Right ventricle myocardium superior (tissue), 1 donor: ENCODE measurements around the gene IDE. TPM values are rescaled to one million over a fixed set of nuclear protein-coding genes. Genes with fewer than 3 reads are reported as not detected.
"Not testable (repeated sequence)": the region's sequence is repeated elsewhere in the genome, so short reads cannot be mapped to it uniquely, and the experiment has no call there.

Experiments used
- ATAC-seq: fragments of 200-7000 bp; cut with Tn5 transposase; one replicate; pipeline ENCODE4 v1.9.1; 2020; ENCODE audit warnings: mild to moderate bottlenecking; ENCODE audit not compliant: poor library complexity
- DNase-seq: peaks from one replicate; pipeline ENCODE4 v3.0.0-alpha.2; 2020
- intact Hi-C: fragments of 100-400 bp; cut with DNase I; formaldehyde crosslinking; loops from one replicate; pipeline ENCODE4 v1.11.2; 2022
- total RNA-seq: library from RNA; stranded (reverse); fragmentation: NEBNext Ultra II Directional; extraction: Animal tissue kit (Norgen Biotek cat#: 25700); gene quantifications from one replicate; pipeline ENCODE4 v1.2.1, GENCODE V29; 2021
- donor health status: DM: no; HTN: yes; CAD: no; lungs with severe emphysema.

The IDE gene
- total RNA-seq, 1 donor from 2014 or later = 50.5 TPM

GRCh38 chr10:92404612-92405418 is 169.1 kb downstream of the IDE start:
- DNase-seq (no peak), ATAC-seq (no peak)
- intact Hi-C loops = no loop called here

GRCh38 chr10:92402234-92402633 is 171.7 kb downstream of the IDE start:
- intact Hi-C loops, DNase-seq, ATAC-seq: not testable (repeated sequence)

Other genes starting within 250 kb of the IDE start
- gene KIF11, start 19.0 kb upstream of the IDE start, total RNA-seq = 0.78 TPM
- 2.6 TPM for gene HHEX, start 115.9 kb upstream of the IDE start, total RNA-seq